ENCODE measurements around the gene ZRANB1.

Gene ZRANB1

GRCh38 chr10:125020386-125020785 is 78.5 kb downstream of the ZRANB1 start:
- Mint-ChIP-seq H3K27ac (no peak overlapping the region), H3K36me3 (no peaks in the 10 kb centered on the region), H3K4me3 (no peak overlapping the region), H3K9me3 (no peaks in the 10 kb centered on the region), H3K4me1 (peaks cover 4% of the 10 kb centered on the region)
- DNase-seq (ENCODE audit: low spot score in 2 of 2), result no peak
- no peak for ATAC-seq

- no peaks in the 10 kb centered on the region for H3K9me3 Mint-ChIP-seq
- no peaks in the 10 kb centered on the region for H3K4me1 Mint-ChIP-seq
- no peaks in the 10 kb centered on the region for H3K36me3 Mint-ChIP-seq
- H3K4me3 Mint-ChIP-seq, result no peak overlapping the region
- H3K27ac Mint-ChIP-seq, result no peak overlapping the region
- no peak for ATAC-seq
- no peak for DNase-seq (ENCODE audit: low spot score in 2 of 2)
These were observed 78.9 kb downstream of the ZRANB1 start for GRCh38 chr10:125020871-125021270.

- Mint-ChIP-seq H3K4me1 (no peaks in the 10 kb centered on the region), H3K27ac (no peak overlapping the region), H3K9me3 (no peaks in the 10 kb centered on the region), H3K36me3 (no peaks in the 10 kb centered on the region), H3K4me3 (no peak overlapping the region)
- DNase-seq (ENCODE audit: low spot score in 2 of 2) (no peak), ATAC-seq (no peak)
These were observed 79.9 kb downstream of the ZRANB1 start for GRCh38 chr10:125021686-125022344.

- Mint-ChIP-seq H3K4me3 (no peak overlapping the region), H3K9me3 (no peaks in the 10 kb centered on the region), H3K36me3 (no peaks in the 10 kb centered on the region), H3K27ac (no peak overlapping the region), H3K4me1 (no peaks in the 10 kb centered on the region)
- ATAC-seq (no peak), DNase-seq (ENCODE audit: low spot score in 2 of 2) (no peak)
These were observed 80.7 kb downstream of the ZRANB1 start for GRCh38 chr10:125022671-125023070.

DNA sequence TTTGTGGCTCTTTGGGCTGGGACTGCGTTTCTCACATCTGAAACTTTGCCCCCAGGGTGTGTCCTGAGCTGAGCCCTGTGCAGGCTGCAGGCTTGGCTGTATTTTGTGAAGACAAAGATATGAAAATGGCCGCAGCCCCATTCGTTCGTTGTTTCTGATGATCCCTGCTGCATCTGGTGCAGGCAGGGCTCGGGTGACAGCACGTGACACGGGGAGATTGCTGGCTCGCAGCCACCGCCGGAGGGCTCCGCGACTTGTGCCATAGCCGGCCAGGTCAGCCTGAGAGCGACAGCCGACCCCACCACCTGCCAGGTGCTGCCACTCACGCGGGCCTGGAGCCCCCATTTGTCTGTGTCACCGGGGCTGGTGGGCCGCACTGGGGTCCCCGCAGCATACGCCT is 81.3 kb downstream of the ZRANB1 start:
- Mint-ChIP-seq H3K27ac (no peak overlapping the region), H3K9me3 (no peaks in the 10 kb centered on the region), H3K4me1 (no peaks in the 10 kb centered on the region), H3K4me3 (no peak overlapping the region), H3K36me3 (no peaks in the 10 kb centered on the region)
- no peak for DNase-seq (ENCODE audit: low spot score in 2 of 2)
- no peak for ATAC-seq

DNA sequence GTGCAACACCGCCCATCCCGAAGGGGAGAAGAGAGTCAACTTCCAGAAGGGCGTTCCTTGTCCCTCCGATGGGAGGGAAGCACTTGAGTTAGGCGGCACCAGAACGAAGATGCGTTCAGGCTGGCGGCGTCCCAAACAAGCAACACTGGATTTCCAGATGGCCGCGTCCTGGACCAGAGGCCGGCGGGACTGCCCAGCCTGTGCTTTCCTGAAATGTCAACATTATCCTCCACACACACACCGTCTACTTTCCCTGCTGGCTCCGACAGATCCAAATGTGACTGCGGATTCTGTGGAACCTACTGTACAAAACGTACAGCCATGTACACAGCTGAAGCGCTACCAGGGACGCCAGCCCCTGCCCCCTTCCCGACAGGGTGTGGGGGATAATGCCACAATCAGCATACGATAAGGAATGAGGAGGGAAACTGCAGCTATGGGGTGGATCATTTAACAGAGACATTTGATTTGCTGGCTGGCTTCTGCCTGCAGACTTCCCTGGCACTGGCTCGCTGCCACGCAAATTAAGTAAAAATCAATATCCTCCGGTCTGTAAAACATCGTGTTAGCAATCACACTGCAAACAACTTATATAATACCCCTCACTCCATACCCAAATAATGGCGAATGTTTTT is 82.1 kb downstream of the ZRANB1 start:
- Mint-ChIP-seq H3K4me3 (no peak overlapping the region), H3K9me3 (no peaks in the 10 kb centered on the region), H3K4me1 (no peaks in the 10 kb centered on the region), H3K36me3 (no peaks in the 10 kb centered on the region), H3K27ac (no peak overlapping the region)
- no peak for DNase-seq (ENCODE audit: low spot score in 2 of 2)
- no peak for ATAC-seq

GRCh38 chr10:125024497-125025234 is 82.7 kb downstream of the ZRANB1 start:
- DNase-seq (ENCODE audit: low spot score in 2 of 2), result no peak
- H3K9me3 Mint-ChIP-seq, result no peaks in the 10 kb centered on the region
- ATAC-seq, result no peak
- no peak overlapping the region for H3K27ac Mint-ChIP-seq
- H3K4me1 Mint-ChIP-seq, result no peaks in the 10 kb centered on the region
- no peaks in the 10 kb centered on the region for H3K36me3 Mint-ChIP-seq
- no peak overlapping the region for H3K4me3 Mint-ChIP-seq

GRCh38 chr10:125025341-125025740 is 83.4 kb downstream of the ZRANB1 start:
- Mint-ChIP-seq H3K4me3 (no peak overlapping the region), H3K27ac (no peak overlapping the region), H3K9me3 (no peaks in the 10 kb centered on the region), H3K4me1 (no peaks in the 10 kb centered on the region), H3K36me3 (no peaks in the 10 kb centered on the region)
- ATAC-seq (no peak), DNase-seq (ENCODE audit: low spot score in 2 of 2) (no peak)

GRCh38 chr10:125026036-125026931 is 84.4 kb downstream of the ZRANB1 start:
- Mint-ChIP-seq H3K36me3 (no peaks in the 10 kb centered on the region), H3K4me3 (no peak overlapping the region)

GRCh38 chr10:125026974-125027735 is 85.2 kb downstream of the ZRANB1 start:
- Mint-ChIP-seq H3K36me3 (no peaks in the 10 kb centered on the region), H3K27ac (no peak overlapping the region), H3K9me3 (no peaks in the 10 kb centered on the region), H3K4me1 (no peaks in the 10 kb centered on the region), H3K4me3 (no peak overlapping the region)
- DNase-seq (ENCODE audit: low spot score in 2 of 2) (no peak), ATAC-seq (no peak)

More at GRCh38 chr10:125026036-125026931, 84.4 kb downstream of the ZRANB1 start:
- no peak for ATAC-seq
- no peak for DNase-seq (ENCODE audit: low spot score in 2 of 2)
- Mint-ChIP-seq H3K27ac (no peak overlapping the region), H3K9me3 (no peaks in the 10 kb centered on the region), H3K4me1 (no peaks in the 10 kb centered on the region)

DNA sequence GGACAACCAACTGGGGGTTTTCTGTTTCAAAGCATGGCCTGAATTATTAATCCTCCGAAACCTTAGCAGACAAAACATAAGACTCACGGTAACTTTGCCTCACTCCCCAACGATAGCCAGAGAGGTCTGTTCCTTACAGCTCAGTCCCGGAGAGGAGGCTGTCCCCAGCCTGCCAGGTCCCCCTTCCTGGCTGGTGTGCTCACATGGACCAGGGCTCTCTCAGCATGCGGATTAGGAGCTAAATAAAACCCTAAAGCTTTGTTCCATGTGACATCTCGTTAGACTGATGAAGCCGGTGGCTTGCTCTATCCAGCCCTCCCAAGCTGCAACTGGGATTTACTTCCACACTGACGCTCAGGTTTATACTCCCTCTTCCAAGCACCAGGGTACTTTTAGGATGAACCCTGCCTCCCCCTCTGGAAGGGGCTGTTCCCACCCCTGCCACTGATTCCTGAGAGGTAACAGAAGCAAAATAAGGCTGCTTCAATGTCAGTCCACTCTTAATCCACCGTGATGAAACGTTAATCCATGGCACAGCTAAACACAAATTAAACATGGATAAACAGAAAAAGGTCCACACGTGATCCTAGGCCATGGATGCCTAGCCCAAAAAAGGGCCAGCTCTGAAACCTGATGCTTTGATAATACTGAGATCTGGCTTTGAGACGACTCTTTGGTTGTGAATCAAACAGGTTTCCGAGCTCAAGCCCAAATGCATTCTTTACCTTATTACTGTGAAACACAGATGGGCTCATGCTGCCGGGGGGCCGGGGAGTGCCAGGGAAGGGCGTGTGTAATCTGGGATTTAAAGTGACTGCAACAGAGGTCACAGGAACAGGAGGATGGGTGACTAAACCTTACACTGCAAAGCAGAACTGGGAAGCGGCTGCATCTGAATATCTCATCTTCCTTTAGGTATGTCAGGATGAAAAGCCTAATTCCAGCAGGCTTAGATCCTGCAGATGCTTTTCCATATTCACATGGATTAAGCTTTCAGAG is 86.2 kb downstream of the ZRANB1 start:
- no peaks in the 10 kb centered on the region for H3K9me3 Mint-ChIP-seq
- no peaks in the 10 kb centered on the region for H3K4me1 Mint-ChIP-seq
- ATAC-seq (no peak), DNase-seq (ENCODE audit: low spot score in 2 of 2) (no peak)
- no peak overlapping the region for H3K27ac Mint-ChIP-seq
- no peaks in the 10 kb centered on the region for H3K36me3 Mint-ChIP-seq
- no peak overlapping the region for H3K4me3 Mint-ChIP-seq

DNA sequence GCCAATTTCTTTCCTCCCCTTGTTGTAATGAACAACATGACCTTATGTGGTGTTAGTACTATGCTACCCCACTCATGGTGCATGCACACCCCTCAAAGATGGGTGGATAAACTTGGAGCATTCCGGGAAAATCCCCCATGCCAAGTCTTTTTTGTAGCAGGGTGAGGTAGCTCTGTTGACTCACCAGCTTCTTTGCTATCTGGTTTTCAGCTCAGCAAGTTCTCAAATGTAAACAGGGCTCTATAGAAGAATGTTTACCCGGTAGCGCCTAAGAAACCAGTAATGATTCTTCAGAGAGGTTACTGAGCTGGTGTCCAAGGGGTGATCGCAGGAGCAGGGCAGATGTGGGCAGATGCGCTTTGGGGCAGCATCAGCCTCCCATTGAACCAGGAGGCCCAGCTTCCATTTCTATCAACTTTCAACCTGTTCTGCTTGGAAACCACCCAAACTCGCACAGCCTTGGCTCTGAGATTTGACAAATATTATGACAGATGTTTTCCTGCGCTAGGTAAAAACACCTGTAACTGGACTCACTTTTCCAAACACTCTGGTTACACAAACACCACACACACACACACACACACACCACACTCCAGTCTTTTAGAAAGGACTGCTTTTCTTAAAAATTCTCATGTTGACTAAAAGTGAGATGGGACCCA is 87.8 kb downstream of the ZRANB1 start:
- H3K9me3 Mint-ChIP-seq, result no peaks in the 10 kb centered on the region
- DNase-seq (ENCODE audit: low spot score in 2 of 2), result no peak
- H3K27ac Mint-ChIP-seq, result no peak overlapping the region
- no peaks in the 10 kb centered on the region for H3K4me1 Mint-ChIP-seq
- ATAC-seq, result no peak
- no peaks in the 10 kb centered on the region for H3K36me3 Mint-ChIP-seq
- no peak overlapping the region for H3K4me3 Mint-ChIP-seq

- Mint-ChIP-seq H3K36me3 (no peaks in the 10 kb centered on the region), H3K4me3 (no peak overlapping the region), H3K4me1 (no peaks in the 10 kb centered on the region), H3K27ac (no peak overlapping the region), H3K9me3 (no peaks in the 10 kb centered on the region)
- no peak for ATAC-seq
- no peak for DNase-seq (ENCODE audit: low spot score in 2 of 2)
These were observed 88.8 kb downstream of the ZRANB1 start for GRCh38 chr10:125030567-125031197.
